NCI-H524 (cell line): Measurements from ENCODE around the gene FHOD3.
A peak's percentile ranks its signal among the peaks of the same experiment; 100 is the strongest.

Source experiments
- DNase-seq, 2 experiments: peaks; one replicate each; lab custom pipeline; 2025; lab: John Stamatoyannopoulos, UW

The FHOD3 gene

DNA sequence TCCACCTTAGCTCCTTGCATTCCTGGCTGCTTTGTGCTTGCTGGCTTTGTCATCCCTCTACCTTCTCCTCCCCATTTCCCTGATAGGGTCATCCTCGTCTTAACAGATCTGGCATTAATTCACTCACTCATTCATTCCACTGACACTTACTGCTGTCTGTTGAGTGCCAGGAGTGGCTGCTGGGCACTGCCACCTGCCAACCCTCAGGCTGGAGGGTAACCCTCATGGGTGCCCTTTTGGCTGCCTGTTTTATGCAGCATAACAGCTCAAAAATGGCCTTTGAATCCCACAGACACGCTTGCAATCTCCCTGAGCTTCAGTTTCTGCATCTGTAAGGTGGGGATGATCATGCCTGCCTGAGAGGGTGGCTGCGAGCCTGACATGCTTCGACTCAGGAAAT lies 25.2 kb downstream of the FHOD3 start:
- no peak for DNase-seq

DNA sequence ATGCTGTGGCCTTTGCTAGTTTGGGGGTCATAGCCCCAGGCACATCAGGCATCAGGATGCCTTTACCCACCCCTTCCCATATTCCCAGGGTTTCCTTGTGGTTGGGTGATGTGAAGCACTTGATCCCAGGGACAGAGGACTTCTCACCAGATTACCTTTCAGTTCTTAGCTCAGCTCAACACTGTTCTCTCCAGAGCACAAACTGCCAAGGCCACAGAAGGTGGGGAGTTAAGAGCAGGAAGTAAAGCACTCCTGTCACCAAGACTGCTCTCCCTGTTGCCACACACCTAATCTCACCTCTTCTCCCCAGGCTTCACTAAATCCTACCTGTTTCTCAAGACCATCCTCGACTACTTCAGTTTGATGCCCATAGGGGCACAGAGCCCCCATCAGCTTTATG lies 25.9 kb downstream of the FHOD3 start:
- no peak for DNase-seq

GRCh38 chr18:36325846-36326245 lies 28.3 kb downstream of the FHOD3 start:
- DNase-seq: no peak

- DNase-seq: no peak
Measured at GRCh38 chr18:36326771-36327170, 29.3 kb downstream of the FHOD3 start.

- no peak for DNase-seq
Measured at GRCh38 chr18:36327352-36328316, 30.1 kb downstream of the FHOD3 start.

- no peak for DNase-seq
Measured at GRCh38 chr18:36328385-36328858, 30.9 kb downstream of the FHOD3 start.

DNA sequence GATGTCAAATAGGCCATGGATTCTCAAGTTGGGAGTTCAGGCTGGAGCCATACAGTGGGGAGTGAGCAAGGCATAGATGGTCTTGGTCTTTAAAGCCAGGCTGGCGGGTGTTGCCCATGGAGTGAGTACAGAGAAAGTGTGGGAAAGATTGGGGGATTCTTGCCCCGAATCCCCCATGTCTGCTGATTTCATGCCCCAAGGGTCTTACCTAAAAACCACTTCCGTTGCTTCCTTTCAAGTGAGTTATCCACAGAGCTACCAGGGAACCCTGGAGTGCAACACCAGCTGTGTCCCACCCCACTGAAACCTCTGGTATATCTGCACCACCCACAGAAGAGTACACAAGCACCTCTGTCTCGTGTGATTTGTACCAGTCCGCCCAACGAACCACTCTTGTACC lies 31.4 kb downstream of the FHOD3 start:
- DNase-seq: no peak

- DNase-seq: no peak
Measured at GRCh38 chr18:36329684-36330434, 32.3 kb downstream of the FHOD3 start.

- no peak for DNase-seq
Measured at GRCh38 chr18:36330435-36331052, 33.0 kb downstream of the FHOD3 start.

DNA sequence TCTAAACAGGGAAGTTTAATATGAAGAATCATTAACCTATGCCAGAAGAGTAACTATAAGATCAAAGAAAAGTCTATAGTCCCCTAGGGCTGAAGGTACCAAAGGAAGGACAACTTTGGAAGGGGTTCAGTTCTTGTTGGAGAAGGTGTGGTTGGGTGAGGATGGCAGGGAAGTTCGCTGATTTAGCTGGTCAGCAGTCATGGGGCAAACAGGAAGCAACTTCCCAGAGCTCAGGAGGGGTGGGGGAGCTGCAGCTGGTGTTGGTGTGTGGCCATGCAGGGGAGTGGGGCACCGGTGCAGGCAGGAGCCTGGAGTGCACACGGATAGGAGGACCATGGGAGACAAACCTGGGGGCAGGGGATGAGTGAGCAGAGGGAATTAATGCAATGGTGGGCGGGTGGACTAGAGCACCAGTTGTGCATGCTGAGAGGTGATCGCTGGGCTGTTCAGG lies 34.0 kb downstream of the FHOD3 start:
- DNase-seq: no peak

DNA sequence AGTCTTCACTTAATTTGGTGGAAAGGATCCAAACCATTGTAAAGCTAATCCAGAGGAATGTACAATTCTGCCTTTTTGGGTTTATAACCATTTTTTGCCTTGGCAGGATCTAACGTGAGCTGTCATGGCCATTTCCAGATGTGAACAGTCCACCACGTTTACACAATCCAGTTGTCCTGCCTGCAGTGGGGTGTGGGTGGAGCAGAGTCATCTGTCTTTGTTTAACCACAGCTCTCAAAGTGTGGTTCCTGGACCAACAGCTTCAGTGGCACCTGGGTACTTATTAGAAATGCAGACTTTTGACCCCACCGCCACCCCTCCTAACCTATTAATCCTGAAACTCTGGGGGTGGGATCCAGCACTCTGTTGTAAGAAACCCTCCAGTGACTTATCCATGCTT lies 35.9 kb downstream of the FHOD3 start:
- DNase-seq: no peak

GRCh38 chr18:36334798-36335197 lies 37.3 kb downstream of the FHOD3 start:
- peak; percentile 34 to 82 for DNase-seq

- no peak for DNase-seq
Measured at GRCh38 chr18:36335476-36336279, 38.2 kb downstream of the FHOD3 start.

- no peak for DNase-seq
Measured at GRCh38 chr18:36337679-36338402, 40.3 kb downstream of the FHOD3 start.

DNA sequence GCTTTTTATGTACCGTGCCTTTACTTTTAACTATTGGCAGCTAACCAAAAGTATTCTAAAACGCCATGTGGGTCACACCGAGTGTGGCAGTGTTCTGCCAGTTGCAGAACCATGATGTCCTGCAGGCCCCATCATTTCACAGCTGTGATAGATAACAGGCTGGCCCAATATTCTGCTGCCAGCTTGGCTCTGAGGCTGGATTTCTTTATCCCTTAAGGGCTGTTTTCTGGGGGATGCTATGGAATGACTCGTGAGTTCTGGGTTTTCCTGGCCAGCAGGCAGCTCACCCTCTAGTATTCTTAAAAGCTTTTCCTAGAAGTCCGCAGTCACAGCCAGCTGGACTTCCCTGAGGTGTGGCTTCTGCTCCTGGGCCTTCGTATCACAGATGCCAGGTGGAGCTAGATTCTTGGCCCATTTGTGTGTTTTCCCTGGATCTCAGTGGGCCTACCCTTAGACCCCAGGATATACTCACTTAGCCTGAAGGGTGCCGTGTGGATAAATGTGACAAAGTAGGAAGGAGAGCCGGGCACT lies 41.0 kb downstream of the FHOD3 start:
- DNase-seq: no peak

DNA sequence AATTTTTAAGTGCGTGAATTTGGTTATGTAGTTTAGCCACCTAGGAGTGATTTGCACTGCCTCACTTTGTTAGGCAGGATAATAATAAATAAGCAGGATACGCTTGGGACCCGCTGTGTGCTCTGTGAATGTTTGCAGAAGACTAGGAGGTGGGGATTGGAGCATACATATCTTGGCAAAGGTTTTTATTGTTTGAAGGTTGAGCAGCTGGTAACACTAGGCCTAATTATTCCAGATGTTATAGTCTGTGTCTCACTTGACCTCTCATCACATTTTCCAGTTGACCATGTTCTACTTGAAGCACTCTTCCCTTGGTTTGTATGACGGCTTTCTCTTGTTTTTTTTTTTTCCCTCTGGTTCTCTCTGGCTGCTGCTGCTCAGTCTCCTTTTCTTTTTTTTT lies 42.7 kb downstream of the FHOD3 start:
- no peak for DNase-seq

GRCh38 chr18:36341944-36342343 lies 44.4 kb downstream of the FHOD3 start:
- no peak for DNase-seq

GRCh38 chr18:36348331-36348730 lies 50.8 kb downstream of the FHOD3 start:
- DNase-seq: no peak

- DNase-seq: no peak
Measured at GRCh38 chr18:36348971-36349417, 51.5 kb downstream of the FHOD3 start.

DNA sequence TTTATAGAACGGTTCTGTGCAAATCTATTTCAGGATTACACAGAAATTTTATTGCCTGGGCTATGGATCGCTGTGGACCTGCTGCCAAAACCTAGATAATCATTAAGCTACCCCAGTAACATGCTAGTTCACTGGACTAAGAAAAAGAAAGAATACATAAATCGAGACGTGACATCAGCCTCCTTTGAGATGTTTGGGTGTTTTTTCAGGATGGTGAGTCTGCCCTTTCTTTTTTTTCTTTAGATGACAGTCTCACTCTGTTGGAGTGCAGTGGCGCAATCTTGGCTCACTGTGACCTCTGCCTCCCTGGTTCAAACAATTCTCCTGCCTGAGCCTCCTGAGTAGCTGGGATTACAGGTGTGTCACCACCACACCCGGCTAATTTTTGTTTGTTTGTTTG lies 52.0 kb downstream of the FHOD3 start:
- DNase-seq: no peak

DNA sequence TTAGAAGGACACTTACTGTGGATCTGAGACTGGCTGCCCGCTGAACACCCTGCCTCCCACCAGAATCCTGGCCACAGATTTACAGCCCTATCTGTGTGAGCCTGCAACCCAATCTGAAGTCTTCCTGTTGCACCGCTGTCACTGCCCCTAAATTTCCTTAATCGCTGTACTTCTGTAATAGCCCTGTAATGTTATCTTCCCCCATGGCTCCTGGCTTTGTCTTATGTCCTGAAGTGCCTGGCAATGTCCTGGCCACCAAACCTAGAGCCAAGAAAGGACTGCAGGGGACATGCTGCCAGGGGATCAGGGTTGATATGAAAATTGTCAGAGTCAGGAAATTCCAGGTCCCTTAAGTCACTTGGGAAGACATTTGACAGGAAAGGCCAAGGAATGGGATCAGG lies 52.7 kb downstream of the FHOD3 start:
- no peak for DNase-seq
